ACHN (cell line): Measurements from ENCODE around the gene CP.
A peak's percentile ranks its signal among the peaks of the same experiment; 100 is the strongest.
"Not testable (repeated sequence)": the region's sequence is repeated elsewhere in the genome, so short reads cannot be mapped to it uniquely, and the experiment has no call there.

Experiments
- DNase-seq: peaks from one replicate; pipeline ENCODE4 v3.0.0-alpha.2; 2015
- in situ Hi-C: cut with HindIII; loops from 2 replicates; pipeline ENCODE4 v1.10.0; 2017; ENCODE audit warnings: low sequenced_read_pairs, low pct_ligation_motif_present, low pct_unique_long_range_greater_than_20kb

The CP gene

GRCh38 chr3:149221783-149222517 is at the start of gene CP:
TSS of gene CP (minus strand) at chr3:149221829. CDS start at chr3:149221792, 37 bp downstream.
- in situ Hi-C loops = no loop called here
- no peak for DNase-seq

GRCh38 chr3:149270180-149270579 is 48.6 kb upstream of the CP start:
- in situ Hi-C loops = no loop called here
- DNase-seq = no peak

- no peak for DNase-seq
- in situ Hi-C loops = no loop called here
These were observed 48.1 kb upstream of the CP start for GRCh38 chr3:149269687-149270086.

- in situ Hi-C loops = no loop called here
- no peak for DNase-seq
These were observed 45.9 kb upstream of the CP start for GRCh38 chr3:149267565-149267964.

GRCh38 chr3:149266736-149267135 is 45.1 kb upstream of the CP start:
- in situ Hi-C loops = no loop called here
- no peak for DNase-seq

- in situ Hi-C loops = no loop called here
These were observed 42.2 kb upstream of the CP start for GRCh38 chr3:149263856-149264255.

GRCh38 chr3:149258714-149259113 is 37.1 kb upstream of the CP start:
- in situ Hi-C loops = no loop called here
- DNase-seq = no peak

More at GRCh38 chr3:149263856-149264255, 42.2 kb upstream of the CP start:
- no peak for DNase-seq

- DNase-seq = no peak
- in situ Hi-C loops = no loop called here
These were observed 36.7 kb upstream of the CP start for GRCh38 chr3:149258298-149258697.

- in situ Hi-C loops = no loop called here
- no peak for DNase-seq
These were observed 30.6 kb upstream of the CP start for GRCh38 chr3:149252272-149252671.

GRCh38 chr3:149251186-149251585 is 29.6 kb upstream of the CP start:
- DNase-seq = no peak
- in situ Hi-C loops = no loop called here

- in situ Hi-C loops = no loop called here
- no peak for DNase-seq
These were observed 26.5 kb upstream of the CP start for GRCh38 chr3:149247929-149248691.

- in situ Hi-C loops = no loop called here
- DNase-seq = no peak
These were observed 25.5 kb upstream of the CP start for GRCh38 chr3:149247008-149247710.

GRCh38 chr3:149245738-149246451 is 24.3 kb upstream of the CP start:
- in situ Hi-C loops = no loop called here
- peak; percentile 27 for DNase-seq

- DNase-seq = no peak
- in situ Hi-C loops = no loop called here
These were observed 21.9 kb upstream of the CP start for GRCh38 chr3:149243540-149243939.

GRCh38 chr3:149239357-149239936 is 17.8 kb upstream of the CP start:
- in situ Hi-C loops = no loop called here

GRCh38 chr3:149238268-149238667 is 16.6 kb upstream of the CP start:
- in situ Hi-C loops = not testable (repeated sequence)

More at GRCh38 chr3:149239357-149239936, 17.8 kb upstream of the CP start:
- no peak for DNase-seq

GRCh38 chr3:149235599-149236424 is 14.2 kb upstream of the CP start:
- in situ Hi-C loops = no loop called here

More at GRCh38 chr3:149238268-149238667, 16.6 kb upstream of the CP start:
- DNase-seq = not testable (repeated sequence)

More at GRCh38 chr3:149235599-149236424, 14.2 kb upstream of the CP start:
- DNase-seq = no peak
